ENCODE results near the gene ERI3.

ERI3 gene

GRCh38 chr1:44256762-44257554 lies 98.1 kb downstream of the ERI3 start:
- no peak overlapping the region for H3K4me3 ChIP-seq (ENCODE audit: low read length)
- TF ChIP-seq CTCF (conservative IDR thresholded peaks at IDR 0.05; ENCODE audit: low read length): no peak
- no peak for DNase-seq (ENCODE audit: low read depth)

- no peak overlapping the region for H3K4me3 ChIP-seq (ENCODE audit: low read length)
- TF ChIP-seq CTCF (conservative IDR thresholded peaks at IDR 0.05; ENCODE audit: low read length): no peak
- no peak for DNase-seq (ENCODE audit: low read depth)
These were observed 100.6 kb downstream of the ERI3 start for GRCh38 chr1:44254392-44254910.

GRCh38 chr1:44251989-44252671 lies 102.9 kb downstream of the ERI3 start:
- no peak for DNase-seq (ENCODE audit: low read depth)
- H3K4me3 ChIP-seq (ENCODE audit: low read length): no peak overlapping the region
- no peak for TF ChIP-seq CTCF (conservative IDR thresholded peaks at IDR 0.05; ENCODE audit: low read length)

- no peak for TF ChIP-seq CTCF (conservative IDR thresholded peaks at IDR 0.05; ENCODE audit: low read length)
- DNase-seq (ENCODE audit: low read depth): no peak
- H3K4me3 ChIP-seq (ENCODE audit: low read length): no peak overlapping the region
These were observed 103.6 kb downstream of the ERI3 start for GRCh38 chr1:44251486-44251885.

GRCh38 chr1:44250068-44250781 lies 104.8 kb downstream of the ERI3 start:
- H3K4me3 ChIP-seq (ENCODE audit: low read length): no peak overlapping the region
- no peak for DNase-seq (ENCODE audit: low read depth)
- no peak for TF ChIP-seq CTCF (conservative IDR thresholded peaks at IDR 0.05; ENCODE audit: low read length)

GRCh38 chr1:44249543-44249942 lies 105.5 kb downstream of the ERI3 start:
- H3K4me3 ChIP-seq (ENCODE audit: low read length): no peak overlapping the region
- TF ChIP-seq CTCF (conservative IDR thresholded peaks at IDR 0.05; ENCODE audit: low read length): no peak
- no peak for DNase-seq (ENCODE audit: low read depth)

Data from AG10803 (cell line).